Urinary bladder (tissue), 4 donors: Measurements from ENCODE around the gene HSD3B2. TPM values are rescaled to one million over a fixed set of nuclear protein-coding genes. Genes with fewer than 3 reads are reported as not detected.

ENCODE experiments used
- DNase-seq: peaks from one replicate; pipeline ENCODE4 v3.0.0-alpha.2; 2015; ENCODE audit errors: extremely low spot score
- H3K27ac ChIP-seq: one replicate; pipeline ENCODE4 v1.5.1; 2013; ENCODE audit warnings: low read depth, mild to moderate bottlenecking, moderate library complexity
- H3K36me3 ChIP-seq: one replicate; pipeline ENCODE4 v1.6.1; 2013; ENCODE audit warnings: mild to moderate bottlenecking, moderate library complexity; ENCODE audit not compliant: insufficient read depth
- H3K4me1 ChIP-seq: one replicate; pipeline ENCODE4 v1.6.1; 2013; ENCODE audit warnings: mild to moderate bottlenecking, moderate library complexity; ENCODE audit not compliant: insufficient read depth
- H3K4me3 ChIP-seq: one replicate; pipeline ENCODE4 v1.5.1; 2013; ENCODE audit warnings: low read depth, low read length
- WGBS: extraction: QIAGEN DNeasy Blood & Tissue Kit; methylation state at CpG from one replicate; pipeline ENCODE4 v1.1.7; 2013; 5-methylcytosine and 5-hydroxymethylcytosine counted together
- polyA plus RNA-seq: library from polyadenylated mRNA; stranded (reverse); fragments of 200-250 nt; gene quantifications from one replicate; pipeline ENCODE4 v1.2.3, GENCODE V29; 2013
- total RNA-seq: library from RNA; depleted of rRNA; stranded (reverse); fragments of >200 nt; gene quantifications from one replicate; pipeline ENCODE4 v1.2.3, GENCODE V29; 2014
- donor health status: healthy with polysubstance abuse.
- donor health status: healthy.

HSD3B2 gene
- total and polyA plus RNA-seq, 2 donors = not detected

GRCh38 chr1:119419109-119419508, 4.2 kb downstream of the HSD3B2 start:
- DNase-seq = no peak
- Histone ChIP-seq H3K4me3 (no peak overlapping the region), H3K27ac (no peak overlapping the region), H3K4me1 (no peaks in the 10 kb centered on the region), H3K36me3 (no peaks in the 10 kb centered on the region)
- WGBS = 76% methylated on average over 5 of the region's 5 CpGs

GRCh38 chr1:119420638-119421037, 5.7 kb downstream of the HSD3B2 start:
- H3K36me3 ChIP-seq = no peaks in the 10 kb centered on the region

GRCh38 chr1:119422631-119423030, 7.7 kb downstream of the HSD3B2 start:
- H3K4me1 ChIP-seq = no peaks in the 10 kb centered on the region
- DNase-seq = no peak
- H3K36me3 ChIP-seq = no peaks in the 10 kb centered on the region
- no peak overlapping the region for H3K27ac ChIP-seq
- H3K4me3 ChIP-seq = no peak overlapping the region

More at GRCh38 chr1:119420638-119421037, 5.7 kb downstream of the HSD3B2 start:
- Histone ChIP-seq H3K4me3 (no peak overlapping the region), H3K4me1 (no peaks in the 10 kb centered on the region), H3K27ac (no peak overlapping the region)
- no peak for DNase-seq

- no peak overlapping the region for H3K27ac ChIP-seq
- no peaks in the 10 kb centered on the region for H3K4me1 ChIP-seq
- WGBS = 86% methylated on average over 2 of the region's 2 CpGs
- H3K36me3 ChIP-seq = no peaks in the 10 kb centered on the region
- H3K4me3 ChIP-seq = no peak overlapping the region
- no peak for DNase-seq
Measured at GRCh38 chr1:119428991-119429390, 14.0 kb downstream of the HSD3B2 start.

GRCh38 chr1:119429687-119430086, 14.7 kb downstream of the HSD3B2 start:
- 62% methylated on average over 4 of the region's 4 CpGs for WGBS
- no peak overlapping the region for H3K27ac ChIP-seq
- H3K4me1 ChIP-seq = no peaks in the 10 kb centered on the region
- no peak for DNase-seq
- no peaks in the 10 kb centered on the region for H3K36me3 ChIP-seq
- no peak overlapping the region for H3K4me3 ChIP-seq

GRCh38 chr1:119430486-119430885, 15.5 kb downstream of the HSD3B2 start:
- Histone ChIP-seq H3K36me3 (no peaks in the 10 kb centered on the region), H3K27ac (no peak overlapping the region), H3K4me1 (no peaks in the 10 kb centered on the region), H3K4me3 (no peak overlapping the region)
- WGBS = 88% methylated on average over 2 of the region's 2 CpGs
- DNase-seq = no peak

- no peak for DNase-seq
- Histone ChIP-seq H3K4me3 (no peak overlapping the region), H3K4me1 (no peaks in the 10 kb centered on the region), H3K36me3 (no peaks in the 10 kb centered on the region), H3K27ac (no peak overlapping the region)
- 76% methylated on average over 3 of the region's 3 CpGs for WGBS
Measured at GRCh38 chr1:119431836-119432235, 16.9 kb downstream of the HSD3B2 start.

- Histone ChIP-seq H3K4me3 (no peak overlapping the region), H3K36me3 (no peaks in the 10 kb centered on the region), H3K27ac (no peak overlapping the region), H3K4me1 (no peaks in the 10 kb centered on the region)
- no peak for DNase-seq
- 77% methylated on average over 3 of the region's 3 CpGs for WGBS
Measured at GRCh38 chr1:119435052-119435451, 20.1 kb downstream of the HSD3B2 start.

- no peaks in the 10 kb centered on the region for H3K36me3 ChIP-seq
- H3K4me1 ChIP-seq = no peaks in the 10 kb centered on the region
- H3K4me3 ChIP-seq = no peak overlapping the region
- no peak for DNase-seq
- 62% methylated on average over 2 of the region's 2 CpGs for WGBS
- H3K27ac ChIP-seq = no peak overlapping the region
Measured at GRCh38 chr1:119438761-119439160, 23.8 kb downstream of the HSD3B2 start.

GRCh38 chr1:119440721-119441307, 25.9 kb downstream of the HSD3B2 start:
- H3K27ac ChIP-seq = no peak overlapping the region
- no peak for DNase-seq
- H3K4me1 ChIP-seq = no peaks in the 10 kb centered on the region
- no peak overlapping the region for H3K4me3 ChIP-seq
- H3K36me3 ChIP-seq = no peaks in the 10 kb centered on the region
- 53% methylated on average over 8 of the region's 8 CpGs for WGBS

- DNase-seq = no peak
- H3K27ac ChIP-seq = no peak overlapping the region
- WGBS = 85% methylated on average over 6 of the region's 6 CpGs
- no peaks in the 10 kb centered on the region for H3K36me3 ChIP-seq
- H3K4me3 ChIP-seq = no peak overlapping the region
- no peaks in the 10 kb centered on the region for H3K4me1 ChIP-seq
Measured at GRCh38 chr1:119442756-119443155, 27.8 kb downstream of the HSD3B2 start.

- Histone ChIP-seq H3K36me3 (no peaks in the 10 kb centered on the region), H3K27ac (no peak overlapping the region), H3K4me1 (no peaks in the 10 kb centered on the region), H3K4me3 (no peak overlapping the region)
- no peak for DNase-seq
Measured at GRCh38 chr1:119446321-119446720, 31.4 kb downstream of the HSD3B2 start.

GRCh38 chr1:119447344-119448126, 32.6 kb downstream of the HSD3B2 start:
- 89% methylated on average over 3 of the region's 3 CpGs for WGBS
- Histone ChIP-seq H3K27ac (no peak overlapping the region), H3K36me3 (no peaks in the 10 kb centered on the region), H3K4me1 (no peaks in the 10 kb centered on the region), H3K4me3 (no peak overlapping the region)
- no peak for DNase-seq

- H3K4me1 ChIP-seq = no peaks in the 10 kb centered on the region
- WGBS = 77% methylated on average over 2 of the region's 2 CpGs
- no peak overlapping the region for H3K27ac ChIP-seq
- H3K36me3 ChIP-seq = no peaks in the 10 kb centered on the region
- DNase-seq = no peak
- H3K4me3 ChIP-seq = no peak overlapping the region
Measured at GRCh38 chr1:119448127-119448511, 33.2 kb downstream of the HSD3B2 start.
